ENCODE data around the gene PBRM1.
"Not testable (repeated sequence)": the region's sequence is repeated elsewhere in the genome, so short reads cannot be mapped to it uniquely, and the experiment has no call there.

Gene PBRM1

GRCh38 chr3:52681596-52681995 lies 4.1 kb downstream of the PBRM1 start:
- H3K4me3 ChIP-seq (ENCODE audit: low read length) = no peak overlapping the region
- H3K27me3 ChIP-seq (ENCODE audit: control insufficient read depth, insufficient read depth, low read length) = no peaks in the 10 kb centered on the region
- peaks cover 31% of the 10 kb centered on the region for H3K4me1 ChIP-seq (ENCODE audit: control insufficient read depth, insufficient read depth, low read length)
- no peaks in the 10 kb centered on the region for H3K9me3 ChIP-seq (replicated peaks; ENCODE audit: low read length)
- H3K4me2 ChIP-seq (ENCODE audit: low read length) = peak overlapping the region; percentile 30
- peaks cover 32% of the 10 kb centered on the region for H3K36me3 ChIP-seq (ENCODE audit: insufficient read depth, low read length)
- peak overlapping the region; percentile 15 for H3K9ac ChIP-seq (ENCODE audit: low read depth, low read length)

DNA sequence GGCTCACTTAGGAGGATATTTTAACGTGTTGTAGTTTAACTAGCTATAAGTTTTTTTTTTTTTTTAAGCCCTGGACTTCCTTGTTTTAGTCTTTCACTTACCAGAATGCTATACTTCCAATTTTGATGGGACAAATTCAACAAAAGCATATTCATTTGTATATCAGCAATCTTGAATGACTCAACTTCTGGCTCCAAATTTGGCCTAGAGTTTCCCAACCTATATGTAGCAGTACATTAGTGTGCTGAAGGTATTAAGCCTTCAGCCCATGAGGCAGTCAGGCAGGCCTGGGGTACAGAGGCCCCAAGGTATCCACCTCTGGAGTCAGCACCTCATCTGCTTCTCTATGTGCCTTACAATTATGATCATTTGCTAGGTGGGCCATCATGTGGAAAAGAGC lies 5.9 kb downstream of the PBRM1 start:
- peaks cover 42% of the 10 kb centered on the region for H3K36me3 ChIP-seq (ENCODE audit: insufficient read depth, low read length)
- H3K4me1 ChIP-seq (ENCODE audit: control insufficient read depth, insufficient read depth, low read length) = peaks cover 31% of the 10 kb centered on the region
- no peak overlapping the region for H3K4me2 ChIP-seq (ENCODE audit: low read length)
- no peak overlapping the region for H3K4me3 ChIP-seq (ENCODE audit: low read length)
- H3K9ac ChIP-seq (ENCODE audit: low read depth, low read length) = no peak overlapping the region
- no peaks in the 10 kb centered on the region for H3K9me3 ChIP-seq (replicated peaks; ENCODE audit: low read length)
- H3K27me3 ChIP-seq (ENCODE audit: control insufficient read depth, insufficient read depth, low read length) = no peaks in the 10 kb centered on the region

GRCh38 chr3:52679199-52679538 lies 6.5 kb downstream of the PBRM1 start:
- Histone ChIP-seq H3K36me3 (ENCODE audit: insufficient read depth, low read length) (peaks cover 44% of the 10 kb centered on the region), H3K4me1 (ENCODE audit: control insufficient read depth, insufficient read depth, low read length) (peaks cover 25% of the 10 kb centered on the region), H3K9me3 (replicated peaks; ENCODE audit: low read length) (no peaks in the 10 kb centered on the region), H3K27me3 (ENCODE audit: control insufficient read depth, insufficient read depth, low read length) (no peaks in the 10 kb centered on the region), H3K4me3 (ENCODE audit: low read length) (no peak overlapping the region), H3K4me2 (ENCODE audit: low read length) (no peak overlapping the region), H3K9ac (ENCODE audit: low read depth, low read length) (no peak overlapping the region)

DNA sequence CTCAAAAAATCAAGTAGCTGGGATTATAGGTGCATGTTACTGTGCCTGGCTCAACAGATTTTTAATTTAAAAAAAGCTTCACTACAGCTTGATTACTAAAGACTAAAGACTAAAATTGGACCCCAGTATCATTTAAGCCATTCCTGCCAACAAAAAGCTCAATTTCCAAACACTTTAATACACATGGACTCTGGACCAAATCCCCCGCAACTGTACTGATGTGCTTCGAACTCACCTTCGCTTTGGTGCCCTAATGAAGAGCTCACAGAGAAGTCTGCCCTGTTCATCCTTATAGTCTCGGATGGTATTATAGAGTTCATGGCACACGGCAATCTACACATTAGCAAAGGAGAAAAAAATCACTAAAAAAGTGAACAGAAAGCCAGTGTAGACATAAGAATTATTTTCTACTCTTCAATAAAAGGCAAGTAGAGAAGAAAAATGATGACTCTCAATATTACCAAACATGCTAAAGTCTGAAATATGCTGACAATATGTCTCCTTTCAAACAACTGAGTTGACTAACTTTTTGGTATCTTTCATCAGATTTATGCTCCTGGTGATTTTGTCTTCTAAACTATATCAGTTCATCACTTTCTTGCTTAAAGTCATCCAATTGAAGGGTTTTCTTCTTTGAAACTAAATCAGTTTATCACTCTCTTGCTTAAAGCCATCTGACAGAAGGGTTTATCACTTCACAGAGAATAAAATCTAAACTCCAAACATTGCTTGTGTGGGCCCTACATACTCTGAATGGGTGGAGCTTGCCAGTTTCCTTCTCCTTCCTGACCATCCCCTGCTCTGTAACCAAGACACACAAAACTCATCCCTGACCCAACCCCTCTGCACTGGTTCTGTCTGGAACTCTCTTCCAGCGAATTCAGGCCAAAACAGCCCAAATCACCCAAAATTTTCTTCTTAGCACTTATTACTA lies 7.2 kb downstream of the PBRM1 start:
- Histone ChIP-seq H3K9ac (ENCODE audit: low read depth, low read length) (no peak overlapping the region), H3K4me1 (ENCODE audit: control insufficient read depth, insufficient read depth, low read length) (peaks cover 19% of the 10 kb centered on the region), H3K36me3 (ENCODE audit: insufficient read depth, low read length) (peaks cover 44% of the 10 kb centered on the region), H3K9me3 (replicated peaks; ENCODE audit: low read length) (no peaks in the 10 kb centered on the region), H3K4me2 (ENCODE audit: low read length) (no peak overlapping the region), H3K4me3 (ENCODE audit: low read length) (no peak overlapping the region), H3K27me3 (ENCODE audit: control insufficient read depth, insufficient read depth, low read length) (no peaks in the 10 kb centered on the region)

DNA sequence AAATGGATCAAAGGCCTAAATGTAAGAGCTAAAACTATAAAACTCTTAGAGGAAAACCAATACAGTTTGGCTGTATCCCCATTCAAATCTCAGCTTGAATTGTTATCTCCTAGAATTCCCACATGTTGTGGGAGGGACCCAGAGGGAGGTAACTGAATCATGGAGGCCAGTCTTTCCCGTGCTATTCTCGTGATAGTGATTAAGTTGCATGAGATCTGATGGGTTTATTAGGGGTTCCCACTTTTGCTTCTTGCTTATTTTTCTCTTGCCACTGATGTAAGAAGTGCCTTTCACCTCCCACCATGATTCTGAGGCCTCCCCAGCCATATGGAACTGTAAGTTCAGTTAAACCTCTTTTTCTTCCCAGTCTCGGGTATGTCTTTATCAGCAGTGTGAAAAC lies 9.5 kb downstream of the PBRM1 start:
- not testable (repeated sequence) for H3K27me3 ChIP-seq (ENCODE audit: control insufficient read depth, insufficient read depth, low read length); H3K9ac ChIP-seq (ENCODE audit: low read depth, low read length); H3K4me3 ChIP-seq (ENCODE audit: low read length); H3K4me2 ChIP-seq (ENCODE audit: low read length); H3K9me3 ChIP-seq (replicated peaks; ENCODE audit: low read length)
- Histone ChIP-seq H3K36me3 (ENCODE audit: insufficient read depth, low read length) (peaks cover 51% of the 10 kb centered on the region), H3K4me1 (ENCODE audit: control insufficient read depth, insufficient read depth, low read length) (peaks cover 11% of the 10 kb centered on the region)

GRCh38 chr3:52671676-52672075 lies 14.0 kb downstream of the PBRM1 start:
- H3K9ac ChIP-seq (ENCODE audit: low read depth, low read length) = peak overlapping the region; percentile 77
- H3K4me2 ChIP-seq (ENCODE audit: low read length) = peak overlapping the region; percentile 75
- H3K4me1 ChIP-seq (ENCODE audit: control insufficient read depth, insufficient read depth, low read length) = peaks cover 30% of the 10 kb centered on the region
- H3K36me3 ChIP-seq (ENCODE audit: insufficient read depth, low read length) = peaks cover 26% of the 10 kb centered on the region
- no peaks in the 10 kb centered on the region for H3K27me3 ChIP-seq (ENCODE audit: control insufficient read depth, insufficient read depth, low read length)
- H3K9me3 ChIP-seq (replicated peaks; ENCODE audit: low read length) = no peaks in the 10 kb centered on the region
- H3K4me3 ChIP-seq (ENCODE audit: low read length) = peak overlapping the region; percentile 39

GRCh38 chr3:52670621-52671521 lies 14.8 kb downstream of the PBRM1 start:
- Histone ChIP-seq H3K4me1 (ENCODE audit: control insufficient read depth, insufficient read depth, low read length) (peaks cover 30% of the 10 kb centered on the region), H3K4me3 (ENCODE audit: low read length) (peak overlapping the region; percentile 42), H3K36me3 (ENCODE audit: insufficient read depth, low read length) (peaks cover 26% of the 10 kb centered on the region), H3K9me3 (replicated peaks; ENCODE audit: low read length) (no peaks in the 10 kb centered on the region), H3K27me3 (ENCODE audit: control insufficient read depth, insufficient read depth, low read length) (no peaks in the 10 kb centered on the region), H3K4me2 (ENCODE audit: low read length) (peak overlapping the region; percentile 75), H3K9ac (ENCODE audit: low read depth, low read length) (peak overlapping the region; percentile 77)

- Histone ChIP-seq H3K27me3 (ENCODE audit: control insufficient read depth, insufficient read depth, low read length) (no peaks in the 10 kb centered on the region), H3K4me3 (ENCODE audit: low read length) (no peak overlapping the region), H3K9me3 (replicated peaks; ENCODE audit: low read length) (no peaks in the 10 kb centered on the region), H3K4me2 (ENCODE audit: low read length) (no peak overlapping the region), H3K4me1 (ENCODE audit: control insufficient read depth, insufficient read depth, low read length) (no peaks in the 10 kb centered on the region), H3K9ac (ENCODE audit: low read depth, low read length) (no peak overlapping the region), H3K36me3 (ENCODE audit: insufficient read depth, low read length) (peaks cover 43% of the 10 kb centered on the region)
Measured at GRCh38 chr3:52663098-52663497, 22.6 kb downstream of the PBRM1 start.

DNA sequence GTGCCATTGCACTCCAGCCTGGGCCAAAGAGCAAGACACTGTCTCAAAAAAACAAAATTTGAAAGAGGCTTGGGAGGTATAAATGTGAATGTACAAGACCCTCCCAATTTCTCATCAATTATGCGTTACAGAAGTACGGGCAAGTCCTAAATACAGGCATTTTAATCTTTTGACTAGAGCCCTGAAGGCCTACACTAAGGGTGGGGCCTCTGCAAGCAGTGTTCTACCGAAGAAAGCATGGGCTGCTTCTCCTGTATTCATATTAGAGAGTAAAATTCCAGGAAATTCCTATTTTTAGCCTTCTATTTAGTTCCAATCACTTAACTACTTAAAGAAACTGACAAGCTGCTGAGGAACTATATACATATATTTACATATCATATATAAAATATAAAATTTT lies 25.7 kb downstream of the PBRM1 start:
- H3K27me3 ChIP-seq (ENCODE audit: control insufficient read depth, insufficient read depth, low read length) = no peaks in the 10 kb centered on the region
- H3K36me3 ChIP-seq (ENCODE audit: insufficient read depth, low read length) = peaks cover 58% of the 10 kb centered on the region
- H3K9ac ChIP-seq (ENCODE audit: low read depth, low read length) = no peak overlapping the region
- H3K9me3 ChIP-seq (replicated peaks; ENCODE audit: low read length) = no peaks in the 10 kb centered on the region
- no peaks in the 10 kb centered on the region for H3K4me1 ChIP-seq (ENCODE audit: control insufficient read depth, insufficient read depth, low read length)
- H3K4me2 ChIP-seq (ENCODE audit: low read length) = no peak overlapping the region
- no peak overlapping the region for H3K4me3 ChIP-seq (ENCODE audit: low read length)

- Histone ChIP-seq H3K4me3 (ENCODE audit: low read length) (no peak overlapping the region), H3K36me3 (ENCODE audit: insufficient read depth, low read length) (peaks cover 66% of the 10 kb centered on the region), H3K9me3 (replicated peaks; ENCODE audit: low read length) (no peaks in the 10 kb centered on the region)
Measured at GRCh38 chr3:52655895-52656294, 29.8 kb downstream of the PBRM1 start.

DNA sequence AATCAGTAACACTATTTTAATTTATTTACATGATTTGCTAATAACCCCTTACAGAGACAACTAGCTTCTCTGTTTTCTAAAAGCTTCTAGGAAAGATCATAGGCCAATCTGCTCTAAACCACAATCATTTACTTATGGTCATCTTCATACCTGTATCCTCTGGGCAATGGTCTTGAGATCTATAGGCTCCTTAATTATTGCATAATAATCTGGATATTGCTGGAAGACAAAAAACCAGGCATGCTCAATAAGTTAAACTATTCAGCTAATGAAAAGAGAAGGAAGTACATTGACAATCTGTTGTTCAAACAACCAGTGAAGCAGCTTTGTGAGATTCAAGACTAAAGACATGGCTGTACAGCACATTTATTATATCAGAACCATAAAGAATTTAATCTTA lies 34.1 kb downstream of the PBRM1 start:
- Histone ChIP-seq H3K4me1 (ENCODE audit: control insufficient read depth, insufficient read depth, low read length) (peaks cover 7% of the 10 kb centered on the region), H3K36me3 (ENCODE audit: insufficient read depth, low read length) (peaks cover 72% of the 10 kb centered on the region), H3K4me2 (ENCODE audit: low read length) (no peak overlapping the region), H3K9me3 (replicated peaks; ENCODE audit: low read length) (no peaks in the 10 kb centered on the region), H3K4me3 (ENCODE audit: low read length) (no peak overlapping the region), H3K9ac (ENCODE audit: low read depth, low read length) (no peak overlapping the region), H3K27me3 (ENCODE audit: control insufficient read depth, insufficient read depth, low read length) (no peaks in the 10 kb centered on the region)

More at GRCh38 chr3:52655895-52656294, 29.8 kb downstream of the PBRM1 start:
- H3K9ac ChIP-seq (ENCODE audit: low read depth, low read length) = no peak overlapping the region
- no peak overlapping the region for H3K4me2 ChIP-seq (ENCODE audit: low read length)
- H3K27me3 ChIP-seq (ENCODE audit: control insufficient read depth, insufficient read depth, low read length) = no peaks in the 10 kb centered on the region
- no peaks in the 10 kb centered on the region for H3K4me1 ChIP-seq (ENCODE audit: control insufficient read depth, insufficient read depth, low read length)
